GM21423 (cell line): Measurements from ENCODE around the gene ARHGDIG.
"Not testable (repeated sequence)": the region's sequence is repeated elsewhere in the genome, so short reads cannot be mapped to it uniquely, and the experiment has no call there.

Experiments
- ATAC-seq: cut with Tn5 transposase; IDR thresholded peaks from one replicate; pipeline ENCODE4 v1.9.1; 2021; ENCODE audit warnings: mild to moderate bottlenecking, moderate library complexity; ENCODE audit not compliant: unreplicated experiment

Gene ARHGDIG

GRCh38 chr16:280552-280951 lies at the start of gene ARHGDIG:
Gene ARHGDIG (plus strand): TSS chr16:280591. CDS start chr16:280681, 90 bp downstream.
- ATAC-seq = no peak

GRCh38 chr16:230949-231348 lies 49.4 kb upstream of the ARHGDIG start:
- ATAC-seq = no peak

GRCh38 chr16:234468-235305 lies 45.7 kb upstream of the ARHGDIG start, which contains the start of gene FAM234A:
Gene FAM234A (plus strand): TSS chr16:234821. CDS start chr16:254414, 19,593 bp downstream.
- ATAC-seq = peak; percentile 82

GRCh38 chr16:239948-240277 lies 40.5 kb upstream of the ARHGDIG start:
- no peak for ATAC-seq

- ATAC-seq = no peak
Measured at GRCh38 chr16:240559-240958, 39.8 kb upstream of the ARHGDIG start.

GRCh38 chr16:242281-242680 lies 38.1 kb upstream of the ARHGDIG start:
- ATAC-seq = no peak

- no peak for ATAC-seq
Measured at GRCh38 chr16:243348-243747, 37.0 kb upstream of the ARHGDIG start.

GRCh38 chr16:245105-245504 lies 35.3 kb upstream of the ARHGDIG start:
- ATAC-seq = no peak

- no peak for ATAC-seq
Measured at GRCh38 chr16:247027-247426, 33.4 kb upstream of the ARHGDIG start.

- no peak for ATAC-seq
Measured at GRCh38 chr16:249431-249830, 31.0 kb upstream of the ARHGDIG start.

- no peak for ATAC-seq
Measured at GRCh38 chr16:252366-253337, 27.7 kb upstream of the ARHGDIG start.

- ATAC-seq = no peak
Measured at GRCh38 chr16:253833-254232, 26.6 kb upstream of the ARHGDIG start.

GRCh38 chr16:254461-254860 lies 25.9 kb upstream of the ARHGDIG start:
- ATAC-seq = no peak

- no peak for ATAC-seq
Measured at GRCh38 chr16:255183-255582, 25.2 kb upstream of the ARHGDIG start.

- ATAC-seq = not testable (repeated sequence)
Measured at GRCh38 chr16:258091-258490, 22.3 kb upstream of the ARHGDIG start.

- ATAC-seq = no peak
Measured at GRCh38 chr16:259226-259625, 21.2 kb upstream of the ARHGDIG start.

GRCh38 chr16:259814-260253 lies 20.6 kb upstream of the ARHGDIG start:
- no peak for ATAC-seq

- ATAC-seq = no peak
Measured at GRCh38 chr16:260326-260725, 20.1 kb upstream of the ARHGDIG start.

- ATAC-seq = no peak
Measured at GRCh38 chr16:261031-261691, 19.2 kb upstream of the ARHGDIG start.

GRCh38 chr16:262121-262745 lies 18.2 kb upstream of the ARHGDIG start:
- ATAC-seq = no peak
